22Rv1 (cell line): Measurements from ENCODE around the gene TAF3.

Source experiments
- H3K27ac ChIP-seq: fragments of 450-650 bp; 2 replicates; pipeline ENCODE4 v1.5.1; 2017
- CTCF ChIP-seq: fragments of 450-650 bp; IDR thresholded peaks from 2 replicates; pipeline ENCODE4 v1.5.1; 2017; ENCODE audit warnings: mild to moderate bottlenecking
- ZFX ChIP-seq: fragments of 450-650 bp; IDR thresholded peaks from 2 replicates; pipeline ENCODE4 v1.6.1; 2017; ENCODE audit warnings: antibody characterized with exemption, borderline replicate concordance

TAF3 gene

GRCh38 chr10:8055420-8056349, 237.4 kb downstream of the TAF3 start:
- TF ChIP-seq CTCF (no peak), ZFX (no peak)
- no peak overlapping the region for H3K27ac ChIP-seq

- TF ChIP-seq CTCF, result no peak
- no peak for TF ChIP-seq ZFX
- H3K27ac ChIP-seq, result no peak overlapping the region
Measured at GRCh38 chr10:8056378-8056777, 238.1 kb downstream of the TAF3 start.

- H3K27ac ChIP-seq, result no peak overlapping the region
Measured at GRCh38 chr10:8056871-8057331, 238.6 kb downstream of the TAF3 start.

GRCh38 chr10:8057636-8058273, 239.4 kb downstream of the TAF3 start:
- TF ChIP-seq ZFX (no peak), CTCF (no peak)
- H3K27ac ChIP-seq, result no peak overlapping the region

More at GRCh38 chr10:8056871-8057331, 238.6 kb downstream of the TAF3 start:
- no peak for TF ChIP-seq ZFX
- TF ChIP-seq CTCF, result no peak

GRCh38 chr10:8058274-8059111, 240.2 kb downstream of the TAF3 start:
- no peak overlapping the region for H3K27ac ChIP-seq
- TF ChIP-seq ZFX (no peak), CTCF (no peak)

- no peak overlapping the region for H3K27ac ChIP-seq
- TF ChIP-seq CTCF, result no peak
- TF ChIP-seq ZFX, result no peak
Measured at GRCh38 chr10:8059191-8059936, 241.1 kb downstream of the TAF3 start.
